DMS153 treated with DMSO at 0.1 percent for 48 hours (cell line): ENCODE measurements around the gene CD69.
"Not testable (repeated sequence)": the region's sequence is repeated elsewhere in the genome, so short reads cannot be mapped to it uniquely, and the experiment has no call there.

ENCODE experiments used
- DNase-seq: peaks from one replicate; lab custom pipeline; 2025; ENCODE audit not compliant: unreplicated experiment; lab: John Stamatoyannopoulos, UW

The CD69 gene

DNA sequence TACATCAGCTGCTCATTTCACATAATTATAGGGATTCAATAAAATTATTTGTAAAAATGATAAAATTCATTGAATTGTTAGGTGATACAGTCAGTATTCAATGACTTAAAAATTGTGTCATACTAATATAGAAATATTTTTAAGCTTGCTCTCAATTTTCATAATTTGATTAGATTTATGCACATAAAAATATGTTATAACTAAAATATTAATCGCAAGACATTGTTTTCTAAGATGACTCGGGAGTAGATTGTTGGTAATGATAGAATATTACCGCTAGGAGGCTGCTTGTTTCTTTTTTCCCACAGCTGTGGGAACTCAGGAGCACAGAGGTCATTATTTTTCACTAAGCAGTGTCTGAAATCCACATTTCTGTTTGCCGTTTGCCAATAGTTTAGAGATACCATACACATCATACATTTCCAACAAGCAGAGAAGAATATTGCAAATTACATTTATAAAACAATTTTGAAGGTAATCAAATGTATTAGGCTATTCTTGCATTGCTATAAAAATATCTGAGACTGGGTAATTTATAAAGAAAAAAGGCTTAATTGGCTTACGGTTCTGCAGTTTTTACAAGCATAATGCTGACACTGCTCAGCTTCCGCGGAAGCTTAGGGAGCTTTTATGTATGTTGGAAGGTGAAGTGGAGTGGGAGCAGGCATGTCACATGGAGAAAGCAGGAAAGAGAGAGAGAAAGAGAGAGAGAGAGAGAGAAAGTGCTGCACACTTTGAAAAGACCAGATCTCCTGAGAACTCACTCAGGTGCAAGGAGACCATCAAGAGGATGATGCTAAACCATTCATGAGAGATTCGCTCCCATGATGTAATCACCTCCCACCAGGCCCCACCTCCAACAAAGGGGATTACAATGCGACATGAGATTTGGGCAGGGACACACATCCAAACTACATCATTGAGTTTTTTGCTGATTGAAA lies 9.2 kb downstream of the CD69 start:
- DNase-seq = no peak

DNA sequence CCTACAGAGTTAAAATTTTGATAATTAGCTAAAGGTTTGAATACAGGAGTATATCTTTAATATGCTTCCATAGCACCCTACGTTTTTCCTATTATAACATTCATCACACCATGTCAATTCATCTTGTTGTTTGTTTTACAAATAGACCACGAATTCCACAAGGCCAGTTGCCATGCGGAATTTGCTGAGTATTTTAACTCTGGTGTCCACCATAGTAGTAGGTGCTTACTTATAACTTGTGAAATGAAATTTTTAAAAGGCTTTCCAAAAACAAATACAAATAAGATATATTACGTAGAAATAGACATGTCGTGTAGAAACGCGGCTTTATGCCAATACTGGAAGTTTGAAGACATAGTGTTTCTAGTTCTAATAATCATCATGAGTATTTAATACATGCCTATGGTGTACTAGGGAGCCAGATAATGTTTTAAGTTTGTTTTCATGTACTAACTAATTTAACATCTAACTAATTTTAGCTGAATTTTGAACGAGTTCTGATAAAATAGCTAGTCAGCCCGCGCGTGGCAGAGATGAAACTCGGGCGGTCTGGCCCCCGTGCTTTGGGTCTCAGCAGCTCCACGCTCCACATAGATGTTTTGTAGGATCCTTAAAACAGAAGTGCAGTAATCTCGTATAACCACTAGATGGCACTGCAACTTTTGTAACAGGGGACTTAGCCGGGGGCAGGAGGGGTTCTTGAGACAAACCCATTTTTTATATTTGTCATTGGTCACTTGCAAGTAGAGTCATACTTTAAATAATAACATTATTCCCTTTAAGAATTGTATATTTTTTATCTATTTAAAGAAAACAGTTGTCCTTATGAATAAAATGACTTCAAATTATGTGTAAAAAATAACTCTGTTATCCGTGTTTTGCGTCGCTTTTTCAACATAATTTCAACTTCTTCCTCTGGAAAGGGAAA lies 10.2 kb downstream of the CD69 start:
- peak; percentile 74 for DNase-seq

DNA sequence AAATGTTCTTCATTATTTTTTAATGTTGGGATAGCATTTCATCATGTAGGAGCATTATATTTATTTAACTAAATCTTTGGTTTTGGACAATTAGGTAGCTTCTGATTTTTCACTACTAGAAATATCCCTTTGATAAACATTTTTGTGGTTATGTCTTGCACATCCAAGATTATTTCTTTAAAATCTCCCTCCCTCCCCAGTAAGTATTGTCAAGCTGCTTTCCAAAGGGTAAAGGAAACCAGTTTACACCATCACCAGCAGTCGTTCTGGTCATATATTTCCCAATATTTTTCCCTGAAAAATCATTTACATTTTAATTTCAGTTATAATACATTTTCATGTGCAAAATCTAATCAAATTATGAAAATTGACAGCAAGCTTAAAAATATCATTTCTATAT lies 11.1 kb downstream of the CD69 start:
- no peak for DNase-seq

DNA sequence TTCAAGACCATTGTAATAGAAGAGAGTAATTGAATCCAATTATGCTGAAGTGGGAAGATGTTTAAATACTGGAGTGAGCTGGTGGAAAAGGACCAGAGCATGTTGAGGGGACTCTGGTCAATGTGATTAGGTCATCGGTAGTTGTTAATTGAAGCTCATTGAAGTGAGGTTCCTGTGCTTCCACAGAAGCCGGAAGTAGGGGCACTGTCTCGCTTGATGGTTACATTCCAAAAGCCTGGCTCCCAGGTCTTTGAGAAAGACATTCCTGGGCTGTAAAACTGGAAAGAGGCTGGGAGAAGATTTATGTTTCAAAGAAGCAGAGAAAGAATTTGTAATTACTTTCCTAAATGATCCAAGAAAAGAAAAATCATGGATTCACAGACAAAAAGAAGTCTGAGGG lies 15.5 kb downstream of the CD69 start:
- DNase-seq = no peak

DNA sequence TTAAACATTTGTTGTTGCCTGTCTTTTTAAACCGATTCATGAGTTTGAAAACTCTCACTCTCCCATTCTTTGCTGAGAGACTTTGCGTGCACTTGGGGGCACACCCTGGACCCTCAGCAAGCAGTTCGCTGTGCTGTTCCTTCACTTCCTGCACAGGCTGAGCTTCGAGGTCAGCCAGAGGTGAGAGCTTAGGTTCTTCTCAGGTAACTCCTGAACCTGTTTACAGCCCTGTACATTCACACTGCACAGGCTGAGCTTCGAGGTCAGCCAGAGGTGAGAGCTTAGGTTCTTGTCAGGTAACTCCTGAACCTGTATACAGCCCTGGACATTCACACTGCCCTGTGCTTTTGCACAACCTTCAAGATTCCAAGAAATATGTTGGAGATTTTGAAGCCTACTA lies 18.0 kb downstream of the CD69 start:
- no peak for DNase-seq

DNA sequence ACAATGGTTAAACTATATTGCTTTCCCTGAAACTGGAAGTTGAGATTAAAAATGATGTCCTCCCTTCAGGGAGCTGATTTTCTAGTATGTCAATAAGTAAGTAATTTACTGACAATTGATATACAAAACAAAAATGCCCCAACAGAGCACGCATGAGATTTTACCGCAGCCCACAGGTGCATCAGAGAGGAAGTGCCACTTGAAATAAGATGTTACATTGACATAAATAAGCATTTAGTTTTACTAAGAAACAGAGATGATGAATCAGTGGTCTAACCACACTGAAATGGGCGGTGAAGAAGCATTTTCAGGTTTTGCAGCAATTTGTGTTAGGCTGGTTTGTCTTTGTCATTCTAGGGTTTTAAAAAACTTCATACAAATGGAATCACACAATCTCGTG lies 19.0 kb downstream of the CD69 start:
- DNase-seq = no peak

DNA sequence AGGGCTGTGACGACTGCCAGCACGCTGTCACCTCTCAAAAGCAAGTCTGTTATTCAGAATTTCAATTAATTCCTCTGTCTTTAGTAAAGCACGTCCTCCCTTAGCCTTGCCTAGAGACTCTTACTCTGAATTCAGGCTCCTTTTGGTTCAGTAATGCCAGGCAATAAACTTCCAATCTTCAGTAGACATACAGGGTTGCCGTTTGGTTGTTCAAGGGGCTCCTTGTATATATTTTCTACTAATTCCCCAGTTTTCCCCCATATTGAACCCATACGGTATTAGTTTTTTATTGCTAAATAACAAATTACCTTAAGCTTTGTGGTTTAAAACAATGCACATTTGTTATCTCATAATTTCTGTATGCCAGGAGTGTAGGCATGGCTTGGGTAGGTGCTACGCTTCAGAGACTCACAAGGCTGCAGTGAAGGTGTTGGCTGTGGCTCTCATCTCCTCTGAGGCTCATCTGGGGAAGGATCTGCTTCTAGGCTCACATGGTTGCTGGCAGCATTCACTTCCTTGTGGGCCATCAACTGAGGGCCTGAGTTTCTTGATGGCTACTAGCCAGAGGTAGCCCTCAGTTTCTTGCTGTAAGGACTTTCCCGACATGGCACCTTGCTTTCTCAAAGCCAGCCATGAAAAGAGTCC lies 20.5 kb downstream of the CD69 start:
- no peak for DNase-seq

DNA sequence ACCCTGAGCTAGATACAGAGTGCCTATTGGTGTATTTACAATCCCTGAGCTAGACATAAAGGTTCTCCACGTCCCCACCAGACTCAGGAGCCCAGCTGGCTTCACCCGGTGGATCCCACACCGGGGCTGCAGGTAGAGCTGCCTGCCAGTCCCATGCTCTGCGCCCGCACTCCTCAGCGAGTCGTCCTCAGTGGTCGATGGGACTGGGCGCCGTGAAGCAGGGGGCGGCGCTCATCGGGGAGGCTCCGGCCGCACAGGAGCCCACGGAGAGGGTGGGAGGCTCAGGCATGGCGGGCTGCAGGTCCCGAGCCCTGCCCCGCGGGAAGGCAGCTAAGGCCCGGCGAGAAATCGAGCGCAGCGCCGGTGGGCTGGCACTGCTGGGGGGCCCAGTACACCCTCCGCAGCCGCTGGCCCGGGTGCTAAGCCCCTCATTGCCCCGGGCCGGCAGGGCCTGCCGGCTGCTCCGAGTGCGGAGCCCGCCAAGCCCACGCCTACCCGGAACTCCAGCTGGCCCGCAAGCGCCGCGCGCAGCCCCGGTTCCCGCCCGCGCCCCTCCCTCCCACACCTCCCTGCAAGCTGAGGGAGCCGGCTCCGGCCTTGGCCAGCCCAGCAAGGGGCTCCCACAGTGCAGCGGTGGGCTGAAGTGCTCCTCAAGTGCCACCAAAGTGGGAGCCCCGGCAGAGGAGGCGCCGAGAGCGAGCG lies 21.1 kb downstream of the CD69 start:
- DNase-seq = not testable (repeated sequence)

DNA sequence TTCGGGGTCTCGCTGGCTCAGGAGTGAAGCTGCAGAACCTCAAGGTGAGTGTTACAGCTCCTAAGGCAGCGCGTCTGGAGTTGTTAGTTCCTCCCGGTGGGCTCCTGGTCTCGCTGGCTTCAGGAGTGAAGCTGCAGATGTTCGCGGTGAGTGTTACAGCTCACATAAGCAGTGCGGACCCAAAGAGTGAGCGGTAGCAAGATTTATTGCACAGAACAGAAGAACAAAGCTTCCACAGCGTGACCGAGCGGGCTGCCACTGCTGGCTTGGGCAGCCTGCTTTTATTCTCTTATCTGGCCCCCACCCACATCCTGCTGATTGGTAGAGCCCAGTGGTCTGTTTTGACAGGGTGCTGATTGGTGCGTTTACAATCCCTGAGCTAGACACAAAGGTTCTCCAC lies 21.8 kb downstream of the CD69 start:
- not testable (repeated sequence) for DNase-seq

DNA sequence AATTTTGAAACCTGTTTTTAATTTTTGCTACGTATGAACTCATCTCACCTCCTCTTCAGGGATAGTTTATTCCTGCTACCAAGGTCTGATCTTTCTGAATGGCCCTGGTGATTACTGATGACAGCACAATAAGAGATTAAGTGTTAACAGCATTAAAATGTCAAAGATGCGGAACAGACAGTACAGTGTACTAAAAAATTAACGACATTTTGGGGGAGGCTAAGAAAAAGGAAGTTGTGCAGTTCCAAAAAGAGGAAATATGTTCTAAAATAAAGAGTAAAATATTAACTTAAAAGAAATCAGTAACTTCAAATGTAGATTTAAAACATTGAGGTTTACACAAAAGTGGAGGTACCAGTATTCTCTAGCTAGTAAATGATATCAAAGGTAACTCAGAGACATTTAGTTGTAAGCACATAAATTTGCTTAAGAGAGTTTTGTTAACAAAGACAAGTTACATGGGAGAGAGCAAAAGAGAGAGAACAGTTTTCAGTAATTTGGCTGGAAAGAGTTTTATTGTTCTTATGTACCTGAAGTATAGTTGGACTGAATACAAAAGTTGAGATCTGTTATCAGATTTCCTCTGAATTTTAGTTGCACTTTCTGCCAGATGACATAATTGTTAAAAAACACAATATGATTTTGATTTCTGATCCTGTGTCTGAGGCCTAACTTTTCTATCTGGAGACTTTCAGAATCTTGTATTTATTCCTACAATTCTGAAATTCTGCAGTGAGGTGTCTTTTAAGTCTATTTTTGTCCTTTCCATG lies 23.6 kb downstream of the CD69 start:
- no peak for DNase-seq

DNA sequence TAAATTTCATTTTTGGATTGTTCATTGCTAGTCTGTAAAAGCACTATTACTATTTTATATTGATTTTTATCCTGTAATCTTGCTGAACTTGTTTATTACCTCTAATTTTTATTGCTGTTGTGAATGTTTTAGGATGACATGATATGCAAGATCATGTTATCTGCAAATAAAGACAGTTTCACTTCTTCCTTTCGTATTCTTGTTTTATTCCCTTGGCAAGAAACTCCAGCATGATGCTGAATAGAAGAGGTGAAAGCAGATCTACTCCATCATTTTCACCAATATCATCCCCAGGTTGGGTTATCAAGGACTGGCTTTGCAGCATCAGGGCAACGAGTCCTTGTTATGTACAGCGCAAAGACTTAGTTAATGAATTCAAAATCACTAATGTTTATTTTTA lies 25.1 kb downstream of the CD69 start:
- no peak for DNase-seq

DNA sequence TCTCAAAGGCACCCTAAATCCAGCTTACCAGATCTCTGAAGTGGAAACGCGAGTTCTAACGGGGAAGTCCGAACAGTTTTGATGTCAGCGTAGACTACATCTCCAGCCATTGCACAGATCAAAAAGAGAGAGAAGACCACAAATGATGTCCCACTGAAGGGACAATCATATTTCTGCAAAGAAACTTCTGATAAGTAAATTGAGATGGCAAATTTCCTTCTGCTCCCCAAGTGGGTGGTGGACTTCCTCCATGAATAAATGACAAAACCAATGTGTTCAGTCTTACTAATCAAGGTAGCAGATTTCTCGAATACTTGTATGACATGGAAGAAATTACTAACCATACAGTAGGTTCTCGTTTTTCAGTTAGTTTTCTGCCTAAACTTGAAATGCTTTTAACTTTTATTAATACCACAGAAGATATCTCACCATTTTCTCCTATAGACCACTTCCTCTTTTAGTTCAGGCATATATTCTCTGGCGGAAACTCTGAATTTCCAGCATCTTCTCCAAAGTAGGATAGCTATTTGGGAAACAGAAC lies 27.7 kb downstream of the CD69 start, which contains the start of gene CLECL1:
TSS of gene CLECL1 (minus strand) at position 177 of the 541 bp plus-strand sequence.
- no peak for DNase-seq

DNA sequence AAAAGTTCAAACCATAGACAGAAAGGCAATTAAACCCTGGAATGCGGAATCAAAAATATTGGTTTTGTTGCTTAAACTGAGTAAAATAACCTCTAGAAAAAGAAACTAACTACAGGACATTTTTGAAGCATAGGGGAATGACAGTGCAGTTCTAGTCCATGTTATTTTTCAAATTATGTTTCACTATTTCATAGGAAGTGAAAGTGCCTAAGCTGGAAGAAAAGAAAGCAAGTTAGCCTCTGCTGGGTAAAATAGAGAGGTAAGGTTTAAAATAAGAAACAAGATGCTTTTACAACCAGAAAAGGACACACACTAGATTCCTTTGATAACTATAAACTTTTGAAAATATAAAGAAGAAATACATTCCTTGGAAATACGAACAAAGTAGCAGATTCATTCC lies 28.9 kb downstream of the CD69 start:
- no peak for DNase-seq

DNA sequence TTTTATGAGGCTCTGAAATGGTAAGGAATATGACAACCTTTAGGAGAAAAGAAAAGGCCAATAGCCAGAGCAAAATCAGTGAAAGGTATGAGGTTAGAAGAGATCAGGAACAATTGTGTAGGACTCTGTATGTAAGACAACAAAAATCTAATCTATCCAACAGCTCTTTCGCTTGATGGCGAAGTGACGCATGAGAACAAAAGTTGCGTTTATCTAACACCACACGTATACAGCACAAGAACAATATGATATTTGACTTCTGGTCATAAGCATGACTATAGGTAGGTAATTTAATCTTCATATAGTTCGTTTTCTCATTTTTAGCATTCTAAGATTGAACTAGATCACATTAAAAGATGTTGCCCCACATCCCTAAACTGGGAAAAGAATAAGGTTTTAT lies 29.3 kb downstream of the CD69 start:
- DNase-seq = no peak

DNA sequence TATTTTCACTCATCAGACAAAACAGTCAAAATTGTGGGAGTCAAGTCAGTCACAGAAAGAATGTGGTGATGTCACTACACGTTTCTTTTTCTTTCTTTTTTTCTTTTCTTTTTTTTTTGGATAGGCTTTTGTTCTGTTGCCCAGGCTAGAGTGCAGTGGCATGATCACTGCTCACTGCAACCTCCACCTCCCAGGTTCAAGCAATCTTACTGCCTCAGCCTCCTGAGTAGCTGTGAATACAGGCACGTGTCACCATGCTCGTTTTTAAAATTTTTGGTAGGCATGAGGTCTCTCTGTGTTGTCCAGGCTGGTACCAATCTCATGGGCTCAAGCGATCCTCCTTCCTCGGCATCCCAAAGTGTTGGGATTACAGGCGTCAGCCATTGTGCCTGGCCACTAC lies 30.1 kb downstream of the CD69 start:
- no peak for DNase-seq

DNA sequence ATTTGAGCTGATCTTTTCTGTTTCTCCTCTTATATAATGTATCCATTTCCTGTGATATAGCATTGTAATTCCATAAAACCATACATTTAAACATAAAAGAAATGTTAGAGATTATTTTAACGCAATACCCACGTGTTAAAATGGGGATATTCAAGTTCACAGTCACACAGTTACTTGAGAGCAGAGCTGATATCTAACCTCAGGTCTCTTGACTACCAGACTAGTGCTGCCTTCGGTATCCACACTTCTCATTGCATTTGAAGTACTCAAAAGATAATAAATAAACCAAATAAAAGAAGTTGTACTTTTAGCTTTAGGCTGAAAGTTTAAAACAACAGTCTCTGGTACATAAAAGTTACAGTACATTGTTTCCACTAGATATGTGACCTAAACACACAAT lies 30.7 kb downstream of the CD69 start:
- no peak for DNase-seq

DNA sequence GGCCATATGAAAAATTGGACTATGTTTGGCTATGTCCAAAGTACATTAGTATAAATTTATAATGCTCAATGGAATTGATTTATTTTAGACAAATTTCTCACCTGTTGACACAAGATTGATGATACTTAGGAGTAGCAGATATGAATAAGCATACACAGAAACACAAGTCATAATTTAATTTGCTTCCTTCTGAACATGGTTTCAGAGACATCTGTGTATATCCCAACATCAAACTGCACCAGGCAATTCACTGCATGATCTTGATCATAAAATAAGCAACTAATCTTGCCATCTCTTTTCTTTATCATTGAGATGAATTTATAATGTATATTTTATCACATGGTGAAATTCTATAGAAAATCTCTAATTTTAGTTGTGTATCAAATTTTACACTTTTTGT lies 31.6 kb downstream of the CD69 start:
- DNase-seq = no peak

DNA sequence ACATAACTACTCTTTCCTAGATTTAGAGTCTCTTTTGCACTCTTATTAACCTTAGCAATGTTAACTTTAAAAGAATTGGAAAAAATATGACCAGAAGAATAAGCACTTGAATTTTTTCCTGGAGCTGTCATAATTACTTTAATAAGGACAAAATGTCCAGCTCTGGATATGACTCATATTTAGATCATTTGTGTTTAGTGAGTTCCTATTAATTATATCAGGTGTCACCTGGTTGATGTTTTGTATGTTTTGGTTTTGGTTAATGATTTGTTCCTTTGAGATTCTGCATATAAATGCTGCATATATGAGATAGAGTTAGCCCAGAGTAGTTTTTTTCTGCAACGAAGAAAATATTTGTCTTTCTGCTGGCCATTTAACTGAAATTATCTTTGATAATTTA lies 32.9 kb downstream of the CD69 start:
- DNase-seq = no peak

DNA sequence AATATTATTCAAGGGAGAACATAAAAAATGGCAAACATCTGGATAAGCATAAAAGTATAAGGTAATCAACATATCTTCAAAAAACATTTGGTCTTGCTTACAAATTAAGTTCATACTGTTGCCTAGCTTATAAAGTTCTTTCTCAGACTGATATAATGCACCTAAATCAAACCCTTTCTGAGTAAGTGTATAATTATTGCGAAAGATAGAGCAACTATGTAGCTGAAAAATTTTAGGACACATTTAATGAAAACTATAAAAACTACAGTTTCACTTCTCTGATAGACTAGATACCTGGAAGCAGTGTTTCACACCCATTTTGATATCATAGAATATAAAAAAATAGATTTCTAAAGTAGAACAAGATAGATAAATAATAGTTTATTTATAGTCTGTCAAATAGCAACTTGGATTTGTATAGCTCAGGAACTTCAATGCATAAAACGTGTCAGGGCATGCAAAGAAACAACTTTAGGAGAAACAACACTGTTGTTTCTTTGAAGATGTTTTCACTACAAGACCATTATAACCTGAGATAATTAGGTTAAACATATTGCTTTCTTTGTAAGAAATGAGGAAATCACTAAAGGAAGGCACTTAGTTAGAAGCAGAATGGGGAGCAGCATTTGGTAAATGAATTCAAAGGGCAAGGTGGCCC lies 35.4 kb downstream of the CD69 start:
- no peak for DNase-seq
